Type B pancreatic cell (in vitro differentiated cells): ENCODE data around the gene ITGBL1. TPM values are rescaled to one million over a fixed set of nuclear protein-coding genes. Genes with fewer than 3 reads are reported as not detected.

Experiments used
- DNase-seq: peaks from one replicate; pipeline ENCODE4 v3.0.0; 2021; ENCODE audit warnings: mixed read lengths; ENCODE audit not compliant: unreplicated experiment; ENCODE audit errors: extremely low spot score
- H3K27ac Mint-ChIP-seq: 2 replicates; pipeline ENCODE4 v1.8.0; 2021; ENCODE audit warnings: mild to moderate bottlenecking, mixed read lengths
- H3K27me3 Mint-ChIP-seq: 2 replicates; pipeline ENCODE4 v1.8.0; 2021; ENCODE audit warnings: mixed read lengths
- H3K36me3 Mint-ChIP-seq: 2 replicates; pipeline ENCODE4 v1.8.0; 2021; ENCODE audit warnings: mixed read lengths
- H3K4me1 Mint-ChIP-seq: one replicate; pipeline ENCODE4 v1.8.0; 2021; ENCODE audit warnings: mixed read lengths; ENCODE audit not compliant: unreplicated experiment
- H3K4me3 Mint-ChIP-seq: 2 replicates; pipeline ENCODE4 v1.8.0; 2021; ENCODE audit warnings: mild to moderate bottlenecking, mixed read lengths
- H3K9me3 Mint-ChIP-seq: 2 replicates; pipeline ENCODE4 v1.8.0; 2021; ENCODE audit warnings: mixed read lengths
- total RNA-seq: library from RNA; stranded (reverse); gene quantifications from 2 replicates; pipeline ENCODE4 v1.2.1, GENCODE V29; 2021; ENCODE audit warnings: low replicate concordance
- TF ChIP-seq, protein P1 (sequence below): fragments of 200-600 bp; sonication (generic); conservative IDR thresholded peaks from 2 replicates; pipeline ENCODE4 v1.5.0; 2021; ENCODE audit warnings: antibody characterized with exemption, mild to moderate bottlenecking

The ITGBL1 gene
- total RNA-seq, 1 donor from 2014 or later, result 0.14 TPM

DNA sequence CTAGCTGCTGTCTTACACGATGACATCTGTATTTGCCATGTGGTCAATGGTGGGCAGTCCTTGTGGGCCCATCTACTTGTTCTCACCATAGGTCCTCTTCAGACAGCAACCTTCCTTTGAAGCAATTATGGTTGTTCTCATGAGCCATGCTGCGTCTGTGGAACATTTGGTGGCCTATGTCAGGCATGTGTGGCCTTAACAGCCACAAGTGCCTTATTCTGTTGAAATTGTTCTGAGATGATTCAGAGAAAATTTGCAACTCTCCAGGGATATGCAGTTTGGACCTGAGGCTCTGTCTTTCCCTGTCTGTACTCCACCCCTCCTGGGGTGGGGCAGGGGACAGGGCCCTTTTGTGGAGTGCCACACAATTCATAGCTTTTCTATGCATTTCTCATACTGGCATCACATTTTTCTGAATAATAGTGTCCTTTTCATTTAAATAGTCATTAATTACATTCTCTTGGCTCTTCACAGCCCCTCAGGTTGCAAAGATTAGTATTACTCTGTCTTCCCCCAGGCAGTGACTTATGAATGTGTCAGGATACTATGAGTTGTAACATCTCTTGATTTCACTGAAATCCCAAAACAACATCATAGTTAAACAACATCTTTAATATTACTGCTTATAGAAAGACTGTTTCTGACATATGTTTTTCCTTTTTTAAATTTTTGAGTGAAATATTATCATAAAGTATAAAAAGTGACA, 102.1 kb downstream of the ITGBL1 start:
- Mint-ChIP-seq H3K27me3 (peaks cover 6% of the 10 kb centered on the region), H3K27ac (no peak overlapping the region), H3K9me3 (no peaks in the 10 kb centered on the region), H3K4me1 (peaks cover 11% of the 10 kb centered on the region), H3K4me3 (no peak overlapping the region), H3K36me3 (no peaks in the 10 kb centered on the region)
- DNase-seq, result no peak
- TF ChIP-seq, protein P1, sequence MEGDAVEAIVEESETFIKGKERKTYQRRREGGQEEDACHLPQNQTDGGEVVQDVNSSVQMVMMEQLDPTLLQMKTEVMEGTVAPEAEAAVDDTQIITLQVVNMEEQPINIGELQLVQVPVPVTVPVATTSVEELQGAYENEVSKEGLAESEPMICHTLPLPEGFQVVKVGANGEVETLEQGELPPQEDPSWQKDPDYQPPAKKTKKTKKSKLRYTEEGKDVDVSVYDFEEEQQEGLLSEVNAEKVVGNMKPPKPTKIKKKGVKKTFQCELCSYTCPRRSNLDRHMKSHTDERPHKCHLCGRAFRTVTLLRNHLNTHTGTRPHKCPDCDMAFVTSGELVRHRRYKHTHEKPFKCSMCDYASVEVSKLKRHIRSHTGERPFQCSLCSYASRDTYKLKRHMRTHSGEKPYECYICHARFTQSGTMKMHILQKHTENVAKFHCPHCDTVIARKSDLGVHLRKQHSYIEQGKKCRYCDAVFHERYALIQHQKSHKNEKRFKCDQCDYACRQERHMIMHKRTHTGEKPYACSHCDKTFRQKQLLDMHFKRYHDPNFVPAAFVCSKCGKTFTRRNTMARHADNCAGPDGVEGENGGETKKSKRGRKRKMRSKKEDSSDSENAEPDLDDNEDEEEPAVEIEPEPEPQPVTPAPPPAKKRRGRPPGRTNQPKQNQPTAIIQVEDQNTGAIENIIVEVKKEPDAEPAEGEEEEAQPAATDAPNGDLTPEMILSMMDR, result no peak

DNA sequence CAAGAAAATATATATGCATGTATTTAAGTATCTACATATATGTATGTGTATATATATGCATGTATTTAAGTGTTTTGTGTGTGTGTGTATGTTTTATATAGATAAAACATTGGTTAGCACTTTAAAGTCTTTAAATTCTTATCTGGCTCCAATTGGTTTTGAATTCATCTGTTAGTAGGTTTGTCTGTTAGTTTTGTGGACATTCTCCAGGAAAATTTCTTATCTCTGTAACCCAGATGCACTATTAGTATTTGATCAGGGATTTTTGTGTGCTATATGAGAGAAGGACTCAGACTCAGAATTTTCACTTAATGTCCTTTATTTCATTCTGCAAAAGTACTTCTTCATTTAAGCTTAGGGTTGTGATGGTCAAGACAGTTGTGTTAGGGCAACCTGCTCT, 103.1 kb downstream of the ITGBL1 start:
- Mint-ChIP-seq H3K27me3 (peaks cover 6% of the 10 kb centered on the region), H3K9me3 (no peaks in the 10 kb centered on the region), H3K4me1 (peaks cover 6% of the 10 kb centered on the region), H3K4me3 (no peak overlapping the region), H3K36me3 (no peaks in the 10 kb centered on the region), H3K27ac (no peak overlapping the region)
- no peak for DNase-seq
- TF ChIP-seq, protein P1, result no peak

DNA sequence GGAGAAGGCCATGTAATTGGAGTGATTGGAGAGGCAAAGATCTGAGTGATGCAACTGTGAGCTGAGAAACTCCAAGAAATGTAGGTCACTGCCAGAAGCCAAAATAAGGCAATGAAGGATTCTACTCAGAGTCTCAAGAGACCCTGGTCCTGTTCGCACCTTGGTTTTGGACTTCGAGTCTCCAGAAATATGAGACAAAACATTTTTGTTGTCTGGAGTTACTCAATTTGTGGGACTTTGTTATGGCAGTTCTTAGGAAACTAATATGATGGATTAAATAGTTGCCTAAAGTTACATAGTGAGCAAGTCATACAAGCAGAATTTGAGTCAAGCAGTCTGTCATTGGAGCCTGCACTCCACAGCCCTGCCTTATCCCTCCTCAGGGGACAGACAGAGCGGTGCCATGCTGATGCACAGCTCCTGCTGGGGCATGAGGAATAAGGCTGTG, 104.2 kb downstream of the ITGBL1 start:
- DNase-seq, result no peak
- TF ChIP-seq, protein P1, result no peak
- no peak overlapping the region for H3K4me3 Mint-ChIP-seq
- H3K4me1 Mint-ChIP-seq, result no peaks in the 10 kb centered on the region
- H3K27me3 Mint-ChIP-seq, result peaks cover 10% of the 10 kb centered on the region
- no peak overlapping the region for H3K27ac Mint-ChIP-seq
- peaks cover 5% of the 10 kb centered on the region for H3K9me3 Mint-ChIP-seq
- no peaks in the 10 kb centered on the region for H3K36me3 Mint-ChIP-seq

DNA sequence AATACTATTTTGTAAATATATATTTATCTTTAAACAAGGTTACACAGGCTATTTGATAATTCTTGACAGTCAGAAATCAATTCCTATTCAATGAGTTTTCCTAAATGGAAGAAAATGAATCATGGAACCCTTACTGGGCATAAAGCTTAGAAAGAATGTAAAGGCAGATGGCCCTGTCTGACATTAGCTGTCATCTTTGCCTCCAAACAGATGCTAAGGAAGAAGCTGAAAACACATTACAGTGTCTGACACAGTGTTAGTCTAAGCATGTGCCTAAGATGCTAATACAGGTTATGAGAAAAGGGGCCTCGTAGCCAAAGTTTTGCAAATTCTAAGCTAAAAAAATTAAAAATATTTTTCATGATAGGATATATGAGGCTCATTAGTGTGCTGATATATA, 112.8 kb downstream of the ITGBL1 start:
- Mint-ChIP-seq H3K27ac (no peak overlapping the region), H3K4me3 (no peak overlapping the region), H3K9me3 (peaks cover 5% of the 10 kb centered on the region), H3K4me1 (no peaks in the 10 kb centered on the region), H3K27me3 (peaks cover 4% of the 10 kb centered on the region), H3K36me3 (no peaks in the 10 kb centered on the region)
- no peak for DNase-seq
- TF ChIP-seq, protein P1, result no peak

DNA sequence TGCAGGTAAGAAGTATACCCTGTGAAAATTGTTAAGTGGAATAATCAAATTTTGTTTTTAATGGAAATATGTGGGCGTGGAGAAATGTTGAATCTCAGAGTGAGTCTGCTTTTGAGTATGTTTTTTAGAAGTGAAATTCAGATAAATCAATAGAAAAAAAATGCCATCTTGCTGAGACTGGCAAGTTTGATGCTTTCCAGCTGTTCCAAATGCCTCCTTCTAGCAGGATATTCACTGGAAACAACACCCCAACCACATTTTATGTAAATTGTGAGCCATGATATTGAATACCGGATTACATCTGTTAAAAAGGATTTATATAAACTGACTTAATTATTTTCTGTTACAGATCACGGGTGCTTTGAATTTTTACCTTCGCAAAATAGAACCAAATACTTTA, 115.4 kb downstream of the ITGBL1 start:
- TF ChIP-seq, protein P1, result no peak
- H3K27me3 Mint-ChIP-seq, result no peaks in the 10 kb centered on the region
- no peaks in the 10 kb centered on the region for H3K4me1 Mint-ChIP-seq
- no peak overlapping the region for H3K4me3 Mint-ChIP-seq
- no peak overlapping the region for H3K27ac Mint-ChIP-seq
- H3K9me3 Mint-ChIP-seq, result no peaks in the 10 kb centered on the region
- no peak for DNase-seq
- no peaks in the 10 kb centered on the region for H3K36me3 Mint-ChIP-seq
